ENCODE data around the gene TTLL9.
A peak's percentile ranks its signal among the peaks of the same experiment; 100 is the strongest.

The TTLL9 gene

GRCh38 chr20:31951530-31952453 lies 81.4 kb downstream of the TTLL9 start, which contains the start of gene PDRG1:
TSS of gene PDRG1 (minus strand) at chr20:31952046. CDS start at chr20:31951961, 85 bp downstream.
- DNase-seq, result peak; percentile 96

- no peak for DNase-seq
Observed at GRCh38 chr20:31953556-31954148, 83.2 kb downstream of the TTLL9 start.

DNA sequence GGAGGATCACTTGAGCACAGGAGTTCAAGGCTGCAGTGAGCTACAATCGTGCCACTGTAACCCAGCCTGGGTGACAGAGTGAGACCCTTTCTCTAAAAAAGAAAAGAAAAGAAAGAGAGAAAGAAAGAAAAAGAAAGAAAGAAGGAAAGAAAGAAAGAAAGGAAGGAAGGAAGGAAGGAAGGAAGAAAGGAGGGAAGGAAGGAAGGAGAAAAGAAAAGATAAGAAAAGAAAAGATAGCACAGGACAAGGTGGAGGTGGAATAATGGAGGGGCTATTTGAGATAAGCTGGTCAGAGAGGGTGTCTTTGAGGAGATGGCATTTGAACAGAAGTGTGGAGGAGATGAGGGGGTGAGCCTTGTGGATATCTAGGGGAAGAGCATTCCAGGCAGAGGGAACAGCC lies 84.1 kb downstream of the TTLL9 start:
- no peak for DNase-seq

- DNase-seq, result no peak
Observed at GRCh38 chr20:31956556-31957526, 86.4 kb downstream of the TTLL9 start.

DNA sequence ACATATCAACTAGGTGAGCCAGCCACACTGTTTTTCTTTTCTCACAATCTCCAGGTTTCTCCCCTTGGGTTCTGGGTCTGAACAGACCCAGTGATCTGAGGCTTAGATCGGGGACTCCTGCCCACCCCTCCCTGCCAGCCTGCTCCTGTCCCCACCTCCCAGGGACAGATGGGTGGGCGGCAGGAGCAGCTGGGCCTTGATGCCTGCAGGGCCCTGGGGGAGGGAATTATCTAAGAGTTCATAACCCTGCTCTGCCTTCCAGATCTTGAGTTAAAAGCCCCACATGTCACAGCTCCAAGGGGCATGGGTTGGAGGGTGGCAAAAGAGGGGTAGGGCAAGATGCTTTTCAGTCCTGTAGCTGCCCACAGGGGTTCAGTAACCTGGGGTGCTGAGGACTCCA lies 92.3 kb downstream of the TTLL9 start:
- no peak for DNase-seq

- DNase-seq, result no peak
Observed at GRCh38 chr20:31963889-31964288, 93.5 kb downstream of the TTLL9 start.

GRCh38 chr20:31966991-31967655 lies 96.7 kb downstream of the TTLL9 start:
- no peak for DNase-seq

DNA sequence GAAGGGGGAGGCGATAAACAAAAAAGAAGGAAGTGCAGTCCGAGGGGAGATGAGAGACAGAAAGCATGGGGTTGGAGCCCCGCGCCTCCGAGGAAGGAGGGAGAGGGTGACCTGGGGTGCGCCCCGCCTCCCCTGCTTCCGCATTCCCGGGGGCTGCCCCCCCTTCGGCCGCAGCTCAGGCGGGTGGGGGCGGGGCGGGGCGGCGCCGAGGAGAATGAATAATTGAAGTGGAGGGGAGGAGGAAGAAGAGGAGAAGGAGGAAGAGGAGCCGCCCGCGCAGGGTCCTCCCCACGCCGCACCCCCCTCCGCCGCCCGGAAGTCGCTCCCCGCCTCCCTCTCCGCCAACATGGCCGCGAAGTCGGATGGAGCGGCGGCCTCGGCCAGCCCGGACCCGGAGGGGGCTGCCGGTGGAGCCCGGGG lies 97.4 kb downstream of the TTLL9 start, which contains the start of gene XKR7:
Gene XKR7, plus strand, starts transcription at position 322 of the 420 bp plus-strand sequence. Its CDS starts 25 bp downstream, at position 347.
- peak; percentile 66 for DNase-seq

GRCh38 chr20:31968291-31969126 lies 98.1 kb downstream of the TTLL9 start:
- no peak for DNase-seq

DNA sequence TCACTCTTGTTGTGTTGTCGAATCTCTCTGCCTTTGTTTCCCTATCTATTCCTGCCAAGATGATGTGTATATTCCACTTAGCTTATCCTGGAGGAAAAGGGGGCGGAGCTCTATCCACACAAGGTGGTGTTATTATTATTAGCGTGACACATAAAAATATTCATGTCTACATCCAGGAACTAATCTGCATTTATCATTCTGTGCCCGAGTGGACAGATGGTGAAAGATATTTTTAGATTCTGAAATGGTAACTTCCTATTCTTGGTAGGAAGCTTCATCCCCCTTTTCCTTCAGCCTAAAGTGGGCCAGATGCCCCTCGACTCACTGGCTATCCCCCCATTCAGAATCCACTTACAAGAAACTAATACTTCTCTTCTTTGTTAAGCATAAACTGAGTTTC lies 99.6 kb downstream of the TTLL9 start:
- DNase-seq, result no peak

DNA sequence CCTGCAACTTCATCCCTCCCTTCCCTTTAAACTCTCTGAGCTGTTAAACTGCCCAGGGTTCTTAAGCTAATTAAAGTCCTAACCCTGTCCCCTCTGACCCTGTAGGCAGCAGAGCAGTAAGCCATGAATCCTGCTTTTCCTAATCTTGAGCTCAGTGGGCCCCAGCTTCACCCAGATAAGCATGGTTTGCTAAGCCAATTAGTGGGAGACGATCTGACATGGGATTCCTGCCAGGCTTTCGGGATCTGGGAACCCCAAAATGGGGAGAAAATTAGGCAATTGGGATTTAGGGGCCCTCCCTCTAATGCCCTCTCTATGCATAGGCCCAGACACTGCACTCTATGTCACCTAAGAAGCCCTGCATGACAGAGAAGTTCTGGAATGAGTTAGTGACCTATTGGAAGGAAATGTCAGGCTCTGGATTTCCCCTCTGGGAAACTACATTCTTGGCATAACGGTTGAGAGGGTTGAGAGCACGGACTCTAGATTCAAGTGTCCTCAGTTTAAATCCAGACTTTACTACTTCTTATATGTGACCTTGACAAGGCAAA lies 102.1 kb downstream of the TTLL9 start:
- no peak for DNase-seq

DNA sequence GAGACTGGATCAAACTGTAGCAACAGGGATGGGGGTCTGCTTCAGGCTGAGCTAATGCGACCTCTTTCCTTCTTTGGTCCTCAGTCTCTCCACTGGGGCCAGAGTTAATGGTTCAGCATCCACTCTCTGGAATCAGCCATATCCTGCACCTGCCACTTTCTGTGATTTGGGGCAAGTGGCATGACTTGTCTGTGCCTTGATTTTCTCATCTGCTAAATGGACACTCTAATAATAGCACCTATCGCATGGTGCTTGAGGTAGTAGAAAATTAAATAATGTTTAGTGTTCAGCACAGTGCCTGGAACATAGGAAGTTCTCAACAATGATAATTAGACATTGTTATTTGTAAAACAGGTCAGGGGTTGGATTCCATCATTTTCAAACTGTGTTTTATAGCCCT lies 103.9 kb downstream of the TTLL9 start:
- DNase-seq, result no peak

GRCh38 chr20:31974951-31975487 lies 104.6 kb downstream of the TTLL9 start:
- peak; percentile 84 for DNase-seq

DNA sequence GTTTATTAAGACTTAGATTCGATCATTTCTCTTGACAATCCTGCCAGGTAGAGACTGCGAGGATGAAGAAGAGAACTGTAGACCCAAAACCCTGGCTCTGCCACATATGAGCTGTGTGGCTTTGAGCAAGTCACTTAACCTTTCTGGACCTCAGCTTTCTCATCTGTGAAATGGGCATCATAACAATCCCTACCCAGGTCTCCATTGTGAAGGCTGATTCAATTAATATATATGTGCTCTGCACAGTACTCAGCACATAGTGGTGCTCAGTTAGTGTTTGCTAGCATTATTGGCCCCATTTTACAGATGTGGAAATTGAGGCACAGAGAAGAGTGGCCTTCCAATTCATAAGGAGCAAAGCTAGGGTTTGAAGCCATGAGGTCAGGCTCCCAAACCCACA lies 105.4 kb downstream of the TTLL9 start:
- no peak for DNase-seq

DNA sequence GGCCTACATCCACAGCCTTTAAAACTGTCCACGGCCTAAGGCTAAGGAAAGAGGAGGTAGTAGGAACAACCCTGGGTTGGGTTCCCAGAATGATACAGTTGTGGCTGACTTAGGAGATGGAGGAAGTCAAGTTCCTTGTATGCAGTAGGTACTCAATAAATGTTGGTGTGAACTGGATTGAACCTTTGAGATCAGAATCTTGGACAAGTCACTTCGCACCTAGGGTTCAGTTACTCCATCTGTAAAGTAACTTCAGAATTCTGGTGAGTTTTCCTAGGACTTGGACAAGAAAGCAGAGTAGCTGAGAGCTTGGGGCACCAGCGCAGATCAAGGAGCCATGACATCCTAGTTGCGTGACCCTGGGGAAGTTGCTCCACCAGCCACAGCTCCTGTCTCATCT lies 106.6 kb downstream of the TTLL9 start:
- no peak for DNase-seq

GRCh38 chr20:31979713-31980426 lies 109.4 kb downstream of the TTLL9 start:
- no peak for DNase-seq

- no peak for DNase-seq
Observed at GRCh38 chr20:31981784-31982183, 111.3 kb downstream of the TTLL9 start.

GRCh38 chr20:31984981-31985471 lies 114.6 kb downstream of the TTLL9 start:
- DNase-seq, result no peak

DNA sequence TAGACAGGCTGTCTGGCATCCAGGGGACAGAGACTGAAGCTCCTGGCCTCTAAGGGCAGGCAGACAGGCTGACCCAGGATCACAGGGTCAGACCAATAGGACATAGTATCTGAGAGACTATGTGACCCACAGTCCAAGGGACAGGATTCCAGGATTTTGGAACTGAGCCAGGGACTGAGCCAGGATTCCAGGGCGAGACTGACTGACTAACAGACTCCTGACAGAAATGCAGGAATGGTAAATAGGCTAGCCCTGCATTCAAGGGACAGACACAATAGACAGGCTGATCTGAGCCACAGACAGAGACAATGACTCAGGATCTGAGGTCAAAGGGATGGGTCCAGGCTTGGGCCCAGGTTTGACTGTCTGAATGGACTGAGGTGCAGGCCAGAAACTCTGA lies 117.3 kb downstream of the TTLL9 start:
- no peak for DNase-seq

Data from NCI-H526 treated with DMSO at 0.1 percent for 48 hours (cell line).